Measurements from ENCODE around the gene CARMIL1. TPM values are rescaled to one million over a fixed set of nuclear protein-coding genes. Genes with fewer than 3 reads are reported as not detected.

CARMIL1 gene
- total RNA-seq, 1 donor from 2014 or later = 19.6 TPM

- no peak overlapping the region for H3K27ac ChIP-seq
- H3K27me3 ChIP-seq = no peaks in the 10 kb centered on the region
- no peak overlapping the region for H3K4me3 ChIP-seq
- TF ChIP-seq, protein P1, sequence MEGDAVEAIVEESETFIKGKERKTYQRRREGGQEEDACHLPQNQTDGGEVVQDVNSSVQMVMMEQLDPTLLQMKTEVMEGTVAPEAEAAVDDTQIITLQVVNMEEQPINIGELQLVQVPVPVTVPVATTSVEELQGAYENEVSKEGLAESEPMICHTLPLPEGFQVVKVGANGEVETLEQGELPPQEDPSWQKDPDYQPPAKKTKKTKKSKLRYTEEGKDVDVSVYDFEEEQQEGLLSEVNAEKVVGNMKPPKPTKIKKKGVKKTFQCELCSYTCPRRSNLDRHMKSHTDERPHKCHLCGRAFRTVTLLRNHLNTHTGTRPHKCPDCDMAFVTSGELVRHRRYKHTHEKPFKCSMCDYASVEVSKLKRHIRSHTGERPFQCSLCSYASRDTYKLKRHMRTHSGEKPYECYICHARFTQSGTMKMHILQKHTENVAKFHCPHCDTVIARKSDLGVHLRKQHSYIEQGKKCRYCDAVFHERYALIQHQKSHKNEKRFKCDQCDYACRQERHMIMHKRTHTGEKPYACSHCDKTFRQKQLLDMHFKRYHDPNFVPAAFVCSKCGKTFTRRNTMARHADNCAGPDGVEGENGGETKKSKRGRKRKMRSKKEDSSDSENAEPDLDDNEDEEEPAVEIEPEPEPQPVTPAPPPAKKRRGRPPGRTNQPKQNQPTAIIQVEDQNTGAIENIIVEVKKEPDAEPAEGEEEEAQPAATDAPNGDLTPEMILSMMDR (IDR thresholded peaks at IDR 0.05) = no peak
- TF ChIP-seq POLR2AphosphoS5 (IDR thresholded peaks at IDR 0.05; ENCODE audit: insufficient read depth in 1 of 2, low read depth in 1 of 2) = no peak
- no peak for TF ChIP-seq POLR2A (IDR thresholded peaks at IDR 0.05)
- H3K4me1 ChIP-seq = no peaks in the 10 kb centered on the region
- intact Hi-C loops (cut with DNase I) = no loop called here
- H3K36me3 ChIP-seq = no peaks in the 10 kb centered on the region
- DNase-seq (ENCODE audit: extremely low spot score in 2 of 2) = no peak
- H3K9me3 ChIP-seq = no peaks in the 10 kb centered on the region
These were observed 177.3 kb downstream of the CARMIL1 start for GRCh38 chr6:25456249-25457040.

DNA sequence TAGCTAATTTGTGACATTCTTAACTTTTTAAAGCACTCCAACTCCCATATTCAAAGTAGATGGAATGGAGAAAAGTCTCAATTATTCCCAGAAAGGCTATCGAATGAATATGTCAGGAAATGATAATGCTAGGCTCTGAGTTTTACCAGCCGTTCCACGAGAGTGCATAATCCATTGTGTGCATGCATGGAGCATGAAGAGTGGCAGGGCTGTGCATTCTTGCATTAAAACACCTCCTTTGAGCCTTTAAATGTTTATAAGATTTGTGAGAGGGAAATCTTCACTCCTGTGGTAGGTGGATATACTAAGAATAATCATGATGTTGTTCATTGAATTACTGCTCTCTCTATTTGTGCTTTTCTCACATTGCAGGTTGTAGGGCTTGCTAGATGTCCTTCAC is 178.3 kb downstream of the CARMIL1 start:
- H3K27ac ChIP-seq = no peak overlapping the region
- H3K4me1 ChIP-seq = no peaks in the 10 kb centered on the region

GRCh38 chr6:25458485-25458884 is 179.3 kb downstream of the CARMIL1 start:
- no peak for DNase-seq (ENCODE audit: extremely low spot score in 2 of 2)
- no peaks in the 10 kb centered on the region for H3K4me1 ChIP-seq
- no peak for TF ChIP-seq POLR2A (IDR thresholded peaks at IDR 0.05)
- TF ChIP-seq POLR2AphosphoS5 (IDR thresholded peaks at IDR 0.05; ENCODE audit: insufficient read depth in 1 of 2, low read depth in 1 of 2) = no peak
- TF ChIP-seq, protein P1 (IDR thresholded peaks at IDR 0.05) = no peak
- H3K4me3 ChIP-seq = no peak overlapping the region
- no peak overlapping the region for H3K27ac ChIP-seq
- H3K27me3 ChIP-seq = no peaks in the 10 kb centered on the region
- H3K36me3 ChIP-seq = no peaks in the 10 kb centered on the region
- no peaks in the 10 kb centered on the region for H3K9me3 ChIP-seq
- intact Hi-C loops (cut with DNase I) = no loop called here

More for the DNA sequence above, 178.3 kb downstream of the CARMIL1 start:
- intact Hi-C loops (cut with DNase I) = no loop called here
- H3K36me3 ChIP-seq = no peaks in the 10 kb centered on the region
- no peaks in the 10 kb centered on the region for H3K27me3 ChIP-seq
- no peaks in the 10 kb centered on the region for H3K9me3 ChIP-seq
- no peak overlapping the region for H3K4me3 ChIP-seq
- TF ChIP-seq, protein P1 (IDR thresholded peaks at IDR 0.05) = no peak
- TF ChIP-seq POLR2AphosphoS5 (IDR thresholded peaks at IDR 0.05; ENCODE audit: insufficient read depth in 1 of 2, low read depth in 1 of 2) (no peak), POLR2A (IDR thresholded peaks at IDR 0.05) (no peak)
- DNase-seq (ENCODE audit: extremely low spot score in 2 of 2) = no peak

DNA sequence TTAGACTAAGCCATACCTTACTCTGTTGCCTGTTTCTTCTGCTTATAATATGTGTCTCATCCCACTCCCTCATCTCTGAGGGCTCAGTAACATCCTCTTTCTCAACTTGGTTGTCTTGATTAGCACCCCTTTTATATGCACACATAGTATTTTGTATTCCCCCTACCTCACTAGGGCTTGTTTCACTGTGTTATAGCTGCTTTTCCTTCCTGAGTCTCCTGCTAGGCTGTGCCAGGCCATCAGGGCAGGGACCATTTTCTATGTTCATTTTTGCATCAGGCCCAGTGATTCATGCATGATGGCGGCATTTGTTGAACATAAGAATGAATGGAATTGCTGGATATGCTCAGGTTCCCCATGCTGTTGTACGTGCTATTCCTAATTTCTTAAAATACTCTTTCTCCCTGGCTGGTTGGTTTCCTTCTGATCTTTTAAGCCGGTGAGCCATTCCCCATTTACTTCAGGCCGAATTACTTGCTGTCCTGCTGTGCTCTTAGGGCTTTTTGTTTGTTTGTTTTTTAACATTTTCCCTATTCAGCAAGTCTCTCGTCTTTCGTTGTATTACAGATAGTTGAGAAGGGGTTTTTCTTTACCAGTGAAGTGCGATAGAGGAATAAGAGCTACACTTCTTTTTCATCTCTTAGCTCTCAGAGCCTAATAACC is 183.2 kb downstream of the CARMIL1 start:
- no peak for DNase-seq (ENCODE audit: extremely low spot score in 2 of 2)
- H3K27me3 ChIP-seq = no peaks in the 10 kb centered on the region
- H3K36me3 ChIP-seq = no peaks in the 10 kb centered on the region
- no peaks in the 10 kb centered on the region for H3K4me1 ChIP-seq
- no peaks in the 10 kb centered on the region for H3K9me3 ChIP-seq
- no peak overlapping the region for H3K4me3 ChIP-seq
- no peak for TF ChIP-seq POLR2AphosphoS5 (IDR thresholded peaks at IDR 0.05; ENCODE audit: insufficient read depth in 1 of 2, low read depth in 1 of 2)
- no peak for TF ChIP-seq POLR2A (IDR thresholded peaks at IDR 0.05)
- TF ChIP-seq, protein P1 (IDR thresholded peaks at IDR 0.05) = no peak
- no peak overlapping the region for H3K27ac ChIP-seq
- intact Hi-C loops (cut with DNase I) = no loop called here

- TF ChIP-seq, protein P1 (IDR thresholded peaks at IDR 0.05) = no peak
- TF ChIP-seq POLR2A (IDR thresholded peaks at IDR 0.05) (no peak), POLR2AphosphoS5 (IDR thresholded peaks at IDR 0.05; ENCODE audit: insufficient read depth in 1 of 2, low read depth in 1 of 2) (no peak)
- H3K27me3 ChIP-seq = no peaks in the 10 kb centered on the region
- DNase-seq (ENCODE audit: extremely low spot score in 2 of 2) = no peak
- H3K4me3 ChIP-seq = no peak overlapping the region
- no peak overlapping the region for H3K27ac ChIP-seq
- no peaks in the 10 kb centered on the region for H3K9me3 ChIP-seq
- H3K36me3 ChIP-seq = no peaks in the 10 kb centered on the region
- H3K4me1 ChIP-seq = no peaks in the 10 kb centered on the region
- intact Hi-C loops (cut with DNase I) = no loop called here
These were observed 184.3 kb downstream of the CARMIL1 start for GRCh38 chr6:25463441-25463840.
